NCI-H2029 treated with DMSO at 0.1 percent for 48 hours (cell line): Measurements from ENCODE around the gene FRK.

Source experiments
- DNase-seq: peaks from one replicate; lab custom pipeline; 2025; lab: John Stamatoyannopoulos, UW

FRK gene

GRCh38 chr6:116033687-116034303, 26.9 kb downstream of the FRK start:
- no peak for DNase-seq

- no peak for DNase-seq
Observed at GRCh38 chr6:116030770-116031169, 29.9 kb downstream of the FRK start.

GRCh38 chr6:116029535-116029934, 31.2 kb downstream of the FRK start:
- no peak for DNase-seq

GRCh38 chr6:116028233-116028632, 32.5 kb downstream of the FRK start:
- DNase-seq, result no peak

- DNase-seq, result no peak
Observed at GRCh38 chr6:116027801-116028200, 32.9 kb downstream of the FRK start.

GRCh38 chr6:116025405-116025804, 35.3 kb downstream of the FRK start:
- DNase-seq, result no peak

GRCh38 chr6:116022841-116023445, 37.7 kb downstream of the FRK start:
- DNase-seq, result no peak

GRCh38 chr6:116020738-116021137, 40.0 kb downstream of the FRK start:
- DNase-seq, result no peak

- no peak for DNase-seq
Observed at GRCh38 chr6:116019428-116019827, 41.3 kb downstream of the FRK start.

- no peak for DNase-seq
Observed at GRCh38 chr6:116018976-116019375, 41.7 kb downstream of the FRK start.

GRCh38 chr6:116017546-116018295, 43.0 kb downstream of the FRK start:
- no peak for DNase-seq

GRCh38 chr6:116016846-116017545, 43.7 kb downstream of the FRK start:
- DNase-seq, result peak; percentile 23

- DNase-seq, result no peak
Observed at GRCh38 chr6:116015983-116016382, 44.7 kb downstream of the FRK start.

- no peak for DNase-seq
Observed at GRCh38 chr6:116015561-116015960, 45.1 kb downstream of the FRK start.

GRCh38 chr6:116012951-116013350, 47.7 kb downstream of the FRK start:
- no peak for DNase-seq

- no peak for DNase-seq
Observed at GRCh38 chr6:116012471-116012949, 48.2 kb downstream of the FRK start.

GRCh38 chr6:116011520-116011919, 49.2 kb downstream of the FRK start:
- DNase-seq, result no peak

- DNase-seq, result peak; percentile 80
Observed at GRCh38 chr6:116010790-116011401, 49.8 kb downstream of the FRK start.

- DNase-seq, result no peak
Observed at GRCh38 chr6:116010386-116010785, 50.3 kb downstream of the FRK start.

GRCh38 chr6:116008470-116009243, 52.0 kb downstream of the FRK start:
- no peak for DNase-seq
